Smooth muscle cell (in vitro differentiated cells): Measurements from ENCODE around the gene WDR59. TPM values are rescaled to one million over a fixed set of nuclear protein-coding genes. Genes with fewer than 3 reads are reported as not detected.

Experiments
- DNase-seq: peaks from one replicate; lab custom pipeline; 2025; ENCODE audit not compliant: unreplicated experiment; lab: John Stamatoyannopoulos, UW
- H2AFZ ChIP-seq: fragments of 200-600 bp; sonication (generic); 2 replicates; pipeline ENCODE4 v1.6.0; 2016; ENCODE audit warnings: antibody characterized with exemption, low read depth, mild to moderate bottlenecking
- H3F3A ChIP-seq: fragments of 200-600 bp; sonication (generic); 2 replicates; pipeline ENCODE4 v1.6.0; 2017; ENCODE audit warnings: antibody characterized with exemption, low read depth
- H3K27ac ChIP-seq: fragments of 200-600 bp; sonication (generic); 2 replicates; pipeline ENCODE4 v1.5.1; 2016; ENCODE audit warnings: low read depth, mild to moderate bottlenecking
- H3K27me3 ChIP-seq: fragments of 200-600 bp; sonication (generic); 2 replicates; pipeline ENCODE4 v1.6.1; 2016; ENCODE audit warnings: low read depth, mild to moderate bottlenecking
- H3K36me3 ChIP-seq: fragments of 200-600 bp; sonication (generic); 2 replicates; pipeline ENCODE4 v1.5.1; 2016; ENCODE audit warnings: low read depth
- H3K4me1 ChIP-seq: fragments of 200-600 bp; sonication (generic); 2 replicates; pipeline ENCODE4 v1.5.1; 2016; ENCODE audit warnings: low read depth
- H3K4me2 ChIP-seq: fragments of 200-600 bp; sonication (generic); 2 replicates; pipeline ENCODE4 v1.6.0; 2016; ENCODE audit warnings: mild to moderate bottlenecking
- H3K4me3 ChIP-seq: fragments of 200-600 bp; sonication (generic); 2 replicates; pipeline ENCODE4 v1.5.1; 2016; ENCODE audit warnings: mild to moderate bottlenecking
- H3K79me2 ChIP-seq: fragments of 200-600 bp; sonication (generic); 2 replicates; pipeline ENCODE4 v1.6.0; 2016; ENCODE audit warnings: low read depth, mild to moderate bottlenecking
- H3K9ac ChIP-seq: fragments of 200-600 bp; sonication (generic); 2 replicates; pipeline ENCODE4 v1.6.0; 2016; ENCODE audit warnings: low read depth
- H3K9me3 ChIP-seq: fragments of 200-600 bp; sonication (generic); replicated peaks from 2 replicates; pipeline ENCODE4 v1.5.1; 2016; ENCODE audit warnings: low read depth
- H4K20me1 ChIP-seq: fragments of 200-600 bp; sonication (generic); 2 replicates; pipeline ENCODE4 v1.6.0; 2016; ENCODE audit warnings: low read depth
- WGBS: methylation state at CpG from one replicate; pipeline ENCODE4 v1.1.7; 2016; ENCODE audit warnings: low lambda C conversion rate; 5-methylcytosine and 5-hydroxymethylcytosine counted together
- polyA plus RNA-seq: library from polyadenylated mRNA; unstranded; fragments of >200 nt; fragmentation: Nextera tagmentation; extraction: Ambion mirVana; gene quantifications from 2 replicates; pipeline ENCODE4 v1.2.1, GENCODE V29; 2016
- total RNA-seq: library from RNA; depleted of rRNA; stranded (reverse); fragments of >200 nt; gene quantifications from 2 replicates; pipeline ENCODE4 v1.2.3, GENCODE V29; 2014
- TF ChIP-seq, protein P1 (sequence below): fragments of 200-600 bp; sonication (generic); IDR thresholded peaks from 2 replicates; pipeline ENCODE4 v1.5.1; 2017; ENCODE audit warnings: borderline replicate concordance, mild to moderate bottlenecking, antibody characterized with exemption; ENCODE audit not compliant: insufficient read depth, poor library complexity, severe bottlenecking

Gene WDR59, protein sequence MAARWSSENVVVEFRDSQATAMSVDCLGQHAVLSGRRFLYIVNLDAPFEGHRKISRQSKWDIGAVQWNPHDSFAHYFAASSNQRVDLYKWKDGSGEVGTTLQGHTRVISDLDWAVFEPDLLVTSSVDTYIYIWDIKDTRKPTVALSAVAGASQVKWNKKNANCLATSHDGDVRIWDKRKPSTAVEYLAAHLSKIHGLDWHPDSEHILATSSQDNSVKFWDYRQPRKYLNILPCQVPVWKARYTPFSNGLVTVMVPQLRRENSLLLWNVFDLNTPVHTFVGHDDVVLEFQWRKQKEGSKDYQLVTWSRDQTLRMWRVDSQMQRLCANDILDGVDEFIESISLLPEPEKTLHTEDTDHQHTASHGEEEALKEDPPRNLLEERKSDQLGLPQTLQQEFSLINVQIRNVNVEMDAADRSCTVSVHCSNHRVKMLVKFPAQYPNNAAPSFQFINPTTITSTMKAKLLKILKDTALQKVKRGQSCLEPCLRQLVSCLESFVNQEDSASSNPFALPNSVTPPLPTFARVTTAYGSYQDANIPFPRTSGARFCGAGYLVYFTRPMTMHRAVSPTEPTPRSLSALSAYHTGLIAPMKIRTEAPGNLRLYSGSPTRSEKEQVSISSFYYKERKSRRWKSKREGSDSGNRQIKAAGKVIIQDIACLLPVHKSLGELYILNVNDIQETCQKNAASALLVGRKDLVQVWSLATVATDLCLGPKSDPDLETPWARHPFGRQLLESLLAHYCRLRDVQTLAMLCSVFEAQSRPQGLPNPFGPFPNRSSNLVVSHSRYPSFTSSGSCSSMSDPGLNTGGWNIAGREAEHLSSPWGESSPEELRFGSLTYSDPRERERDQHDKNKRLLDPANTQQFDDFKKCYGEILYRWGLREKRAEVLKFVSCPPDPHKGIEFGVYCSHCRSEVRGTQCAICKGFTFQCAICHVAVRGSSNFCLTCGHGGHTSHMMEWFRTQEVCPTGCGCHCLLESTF
- 13.1 and 14.3 TPM in 2 replicates for total RNA-seq
- 19.2 and 29.5 TPM in 2 replicates for polyA plus RNA-seq

DNA sequence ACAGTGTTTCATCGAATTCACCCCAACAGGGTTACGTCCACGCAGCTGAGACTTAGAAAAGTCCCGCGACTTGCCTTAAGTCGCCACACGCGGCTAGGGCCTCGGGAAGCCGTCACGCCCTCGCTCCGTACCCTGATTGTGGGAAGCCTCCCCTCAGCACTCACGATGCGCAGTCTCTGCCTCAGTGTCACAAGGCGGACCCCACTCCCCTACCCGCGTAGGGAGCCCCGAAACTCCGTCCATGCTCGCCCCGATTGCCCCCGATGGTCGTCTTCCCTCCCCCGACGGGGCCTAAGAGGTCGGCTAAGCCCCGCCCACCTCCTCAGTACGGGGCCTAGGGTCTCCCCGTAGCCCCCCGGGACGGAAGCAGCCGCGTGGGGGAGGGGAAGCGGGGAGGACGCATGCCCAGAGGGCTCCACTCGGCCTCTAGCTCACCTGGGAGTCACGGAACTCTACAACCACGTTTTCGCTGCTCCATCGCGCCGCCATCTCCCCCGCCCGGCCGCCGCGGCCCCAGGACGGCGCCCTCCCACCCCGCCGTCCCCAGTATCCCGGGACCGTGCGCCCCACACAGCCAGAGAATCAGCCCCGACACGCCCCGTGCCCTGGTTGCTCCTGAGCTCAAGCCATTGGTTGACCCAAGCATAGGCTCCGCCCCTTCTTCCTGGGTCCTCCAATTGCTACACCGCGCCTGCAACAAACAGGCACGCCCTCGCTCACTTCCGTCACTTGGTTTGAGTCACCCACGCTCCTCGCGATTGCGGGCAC lies at the start of gene WDR59:
Gene WDR59 (minus strand): TSS at position 595 of the 768 bp plus-strand sequence. CDS start 106 bp downstream, at position 489.
- DNase-seq, result peak; percentile 89
- H3K4me2 ChIP-seq, result peak within 1 kb of the TSS; percentile 91
- peak within 1 kb of the TSS; percentile 92 for H3K9ac ChIP-seq
- peaks cover 2% of the 10 kb centered on the region for H3K4me1 ChIP-seq
- no peaks in the 10 kb centered on the region for H3K27me3 ChIP-seq
- no peak within 1 kb of the TSS for H3K27ac ChIP-seq
- TF ChIP-seq, protein P1, sequence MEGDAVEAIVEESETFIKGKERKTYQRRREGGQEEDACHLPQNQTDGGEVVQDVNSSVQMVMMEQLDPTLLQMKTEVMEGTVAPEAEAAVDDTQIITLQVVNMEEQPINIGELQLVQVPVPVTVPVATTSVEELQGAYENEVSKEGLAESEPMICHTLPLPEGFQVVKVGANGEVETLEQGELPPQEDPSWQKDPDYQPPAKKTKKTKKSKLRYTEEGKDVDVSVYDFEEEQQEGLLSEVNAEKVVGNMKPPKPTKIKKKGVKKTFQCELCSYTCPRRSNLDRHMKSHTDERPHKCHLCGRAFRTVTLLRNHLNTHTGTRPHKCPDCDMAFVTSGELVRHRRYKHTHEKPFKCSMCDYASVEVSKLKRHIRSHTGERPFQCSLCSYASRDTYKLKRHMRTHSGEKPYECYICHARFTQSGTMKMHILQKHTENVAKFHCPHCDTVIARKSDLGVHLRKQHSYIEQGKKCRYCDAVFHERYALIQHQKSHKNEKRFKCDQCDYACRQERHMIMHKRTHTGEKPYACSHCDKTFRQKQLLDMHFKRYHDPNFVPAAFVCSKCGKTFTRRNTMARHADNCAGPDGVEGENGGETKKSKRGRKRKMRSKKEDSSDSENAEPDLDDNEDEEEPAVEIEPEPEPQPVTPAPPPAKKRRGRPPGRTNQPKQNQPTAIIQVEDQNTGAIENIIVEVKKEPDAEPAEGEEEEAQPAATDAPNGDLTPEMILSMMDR, result no peak
- peak within 1 kb of the TSS; percentile 96 for H2AFZ ChIP-seq
- H3K4me3 ChIP-seq, result peak within 1 kb of the TSS; percentile 92
- H4K20me1 ChIP-seq, result peaks cover 23% of the 10 kb centered on the region
- H3K9me3 ChIP-seq, result no peaks in the 10 kb centered on the region
- peaks cover 29% of the 10 kb centered on the region for H3K79me2 ChIP-seq
- no peaks in the 10 kb centered on the region for H3F3A ChIP-seq
- no peaks in the 10 kb centered on the region for H3K36me3 ChIP-seq
- WGBS, result 1% methylated on average over 59 of the region's 68 CpGs

DNA sequence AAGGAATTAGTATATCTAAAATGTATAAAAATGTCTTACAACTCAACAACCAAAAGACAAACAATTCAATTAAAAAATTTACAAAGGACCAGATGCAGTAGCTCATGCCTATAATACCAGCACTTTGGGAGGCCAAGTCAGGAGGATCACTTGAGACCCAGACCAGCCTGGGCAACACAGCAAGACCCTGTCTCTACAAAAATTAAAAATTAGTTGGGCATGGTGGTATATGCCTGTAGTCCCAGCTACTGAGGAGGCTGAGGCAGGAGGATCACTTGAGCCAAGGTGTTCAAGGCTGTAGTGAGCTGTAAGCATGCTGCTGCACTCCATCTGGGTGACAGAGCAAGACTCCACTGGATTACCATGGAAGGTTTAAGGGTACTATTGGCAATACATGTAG lies 47.7 kb upstream of the WDR59 start:
- Histone ChIP-seq H3K4me1 (no peaks in the 10 kb centered on the region), H3K27ac (no peak overlapping the region), H4K20me1 (peaks cover 78% of the 10 kb centered on the region), H3K4me3 (no peak overlapping the region), H3K36me3 (peaks cover 3% of the 10 kb centered on the region), H3K79me2 (peaks cover 87% of the 10 kb centered on the region), H3K4me2 (no peak overlapping the region), H3K9me3 (no peaks in the 10 kb centered on the region), H3K27me3 (no peaks in the 10 kb centered on the region), H2AFZ (no peak overlapping the region), H3F3A (no peaks in the 10 kb centered on the region), H3K9ac (no peak overlapping the region)
- TF ChIP-seq, protein P1, result no peak
- DNase-seq, result no peak

DNA sequence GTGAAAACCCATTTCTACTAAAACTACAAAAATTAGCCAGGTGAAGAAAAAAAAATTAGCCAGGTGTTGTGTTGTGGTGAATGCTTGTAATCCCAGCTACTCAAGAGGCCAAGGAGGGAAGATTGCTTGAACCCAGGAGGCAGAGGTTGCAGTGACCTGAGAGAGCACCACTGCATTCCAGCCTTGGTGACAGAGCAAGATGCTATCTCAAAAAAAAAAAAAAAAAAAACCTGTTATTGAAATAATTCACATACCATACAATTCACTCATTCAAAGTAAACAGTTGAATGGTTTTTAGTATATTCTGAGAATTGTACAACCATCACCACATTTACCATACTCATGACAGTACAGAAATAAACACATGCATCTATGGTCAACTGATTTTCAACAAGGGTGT lies 44.9 kb upstream of the WDR59 start:
- Histone ChIP-seq H3K4me1 (no peaks in the 10 kb centered on the region), H2AFZ (no peak overlapping the region), H3K79me2 (peaks cover 74% of the 10 kb centered on the region), H3K27me3 (no peaks in the 10 kb centered on the region), H3K27ac (no peak overlapping the region), H3K9me3 (no peaks in the 10 kb centered on the region), H3K36me3 (no peaks in the 10 kb centered on the region), H3K9ac (no peak overlapping the region), H3F3A (no peaks in the 10 kb centered on the region), H3K4me2 (no peak overlapping the region), H4K20me1 (peaks cover 82% of the 10 kb centered on the region), H3K4me3 (no peak overlapping the region)
- no peak for DNase-seq
- TF ChIP-seq, protein P1, result no peak
